Jurkat, Clone E6-1 (cell line): ENCODE results near the gene SESTD1. TPM values are rescaled to one million over a fixed set of nuclear protein-coding genes. Genes with fewer than 3 reads are reported as not detected.

Experiments
- DNase-seq: peaks from one replicate; pipeline ENCODE4 v3.0.0-alpha.2; 2011; ENCODE audit warnings: low read depth, low spot score
- H3K4me3 ChIP-seq: 2 replicates; pipeline ENCODE4 v1.5.1; 2011; ENCODE audit warnings: mild to moderate bottlenecking, low read length, control low read depth, moderate library complexity
- polyA plus RNA-seq: library from polyadenylated mRNA; unstranded; fragments of >200 nt; gene quantifications from one replicate; pipeline ENCODE4 v1.2.1, GENCODE V29; 2012; ENCODE audit warnings: missing spikeins; ENCODE audit not compliant: insufficient read length, insufficient read depth

SESTD1 gene
- polyA plus RNA-seq = 27.1 TPM

- peak within 1 kb of the TSS; percentile 75 for H3K4me3 ChIP-seq
- no peak for DNase-seq
Measured at GRCh38 chr2:179264368-179265081, at the start of gene SESTD1. Gene SESTD1 (minus strand): TSS chr2:179264832. CDS start chr2:179191841, 72,991 bp downstream.

GRCh38 chr2:179313057-179313456 lies 48.4 kb upstream of the SESTD1 start:
- no peak for DNase-seq
- H3K4me3 ChIP-seq = no peak overlapping the region

- H3K4me3 ChIP-seq = no peak overlapping the region
- no peak for DNase-seq
Measured at GRCh38 chr2:179311101-179311500, 46.5 kb upstream of the SESTD1 start.

GRCh38 chr2:179307616-179308371 lies 43.2 kb upstream of the SESTD1 start:
- DNase-seq = no peak
- no peak overlapping the region for H3K4me3 ChIP-seq

GRCh38 chr2:179305125-179305524 lies 40.5 kb upstream of the SESTD1 start:
- no peak overlapping the region for H3K4me3 ChIP-seq
- no peak for DNase-seq

- no peak overlapping the region for H3K4me3 ChIP-seq
- DNase-seq = no peak
Measured at GRCh38 chr2:179304424-179304823, 39.8 kb upstream of the SESTD1 start.

- H3K4me3 ChIP-seq = no peak overlapping the region
- no peak for DNase-seq
Measured at GRCh38 chr2:179302764-179303571, 38.3 kb upstream of the SESTD1 start.

- H3K4me3 ChIP-seq = no peak overlapping the region
- DNase-seq = no peak
Measured at GRCh38 chr2:179302149-179302548, 37.5 kb upstream of the SESTD1 start.

GRCh38 chr2:179298666-179299065 lies 34.0 kb upstream of the SESTD1 start:
- no peak overlapping the region for H3K4me3 ChIP-seq
- no peak for DNase-seq

- no peak overlapping the region for H3K4me3 ChIP-seq
- DNase-seq = no peak
Measured at GRCh38 chr2:179297927-179298326, 33.3 kb upstream of the SESTD1 start.

- no peak for DNase-seq
- H3K4me3 ChIP-seq = no peak overlapping the region
Measured at GRCh38 chr2:179290329-179290728, 25.7 kb upstream of the SESTD1 start.

GRCh38 chr2:179285060-179285459 lies 20.4 kb upstream of the SESTD1 start:
- no peak for DNase-seq

GRCh38 chr2:179277429-179278196 lies 13.0 kb upstream of the SESTD1 start:
- DNase-seq = no peak
- no peak overlapping the region for H3K4me3 ChIP-seq

More at GRCh38 chr2:179285060-179285459, 20.4 kb upstream of the SESTD1 start:
- no peak overlapping the region for H3K4me3 ChIP-seq

- no peak overlapping the region for H3K4me3 ChIP-seq
- DNase-seq = no peak
Measured at GRCh38 chr2:179275253-179276012, 10.8 kb upstream of the SESTD1 start.

GRCh38 chr2:179274749-179275148 lies 10.1 kb upstream of the SESTD1 start:
- DNase-seq = peak; percentile 34
- H3K4me3 ChIP-seq = no peak overlapping the region

GRCh38 chr2:179273461-179273962 lies 8.9 kb upstream of the SESTD1 start:
- no peak overlapping the region for H3K4me3 ChIP-seq
- DNase-seq = no peak

GRCh38 chr2:179272406-179273192 lies 8.0 kb upstream of the SESTD1 start:
- H3K4me3 ChIP-seq = no peak overlapping the region
- DNase-seq = no peak
